ENCODE results near the gene MAGI1. TPM values are rescaled to one million over a fixed set of nuclear protein-coding genes. Genes with fewer than 3 reads are reported as not detected.

Gene MAGI1
- total RNA-seq, 1 donor from 2014 or later, result 0.49 TPM

- intact Hi-C loops (cut with micrococcal nuclease), result no loop called here
Measured at GRCh38 chr3:65438612-65439011, 600.1 kb downstream of the MAGI1 start.

- intact Hi-C loops (cut with micrococcal nuclease), result no loop called here
Measured at GRCh38 chr3:65438096-65438495, 600.6 kb downstream of the MAGI1 start.

- intact Hi-C loops (cut with micrococcal nuclease), result no loop called here
Measured at GRCh38 chr3:65436580-65436979, 602.1 kb downstream of the MAGI1 start.

- intact Hi-C loops (cut with micrococcal nuclease), result no loop called here
Measured at GRCh38 chr3:65433480-65433879, 605.2 kb downstream of the MAGI1 start.

- intact Hi-C loops (cut with micrococcal nuclease), result no loop called here
Measured at GRCh38 chr3:65432388-65433003, 606.2 kb downstream of the MAGI1 start.

- intact Hi-C loops (cut with micrococcal nuclease), result no loop called here
Measured at GRCh38 chr3:65425880-65426279, 612.8 kb downstream of the MAGI1 start.

GRCh38 chr3:65422154-65422553 is 616.6 kb downstream of the MAGI1 start:
- intact Hi-C loops (cut with micrococcal nuclease), result no loop called here

- intact Hi-C loops (cut with micrococcal nuclease), result no loop called here
Measured at GRCh38 chr3:65419233-65419632, 619.5 kb downstream of the MAGI1 start.

- intact Hi-C loops (cut with micrococcal nuclease), result no loop called here
Measured at GRCh38 chr3:65413891-65414290, 624.8 kb downstream of the MAGI1 start.

- intact Hi-C loops (cut with micrococcal nuclease), result no loop called here
Measured at GRCh38 chr3:65412588-65412987, 626.1 kb downstream of the MAGI1 start.

GRCh38 chr3:65411367-65411766 is 627.4 kb downstream of the MAGI1 start:
- intact Hi-C loops (cut with micrococcal nuclease), result no loop called here

- intact Hi-C loops (cut with micrococcal nuclease), result no loop called here
Measured at GRCh38 chr3:65409176-65409569, 629.5 kb downstream of the MAGI1 start.

GRCh38 chr3:65408531-65409175 is 630.1 kb downstream of the MAGI1 start:
- intact Hi-C loops (cut with micrococcal nuclease), result no loop called here

GRCh38 chr3:65406470-65406869 is 632.2 kb downstream of the MAGI1 start:
- intact Hi-C loops (cut with micrococcal nuclease), result no loop called here

GRCh38 chr3:65402597-65402996 is 636.1 kb downstream of the MAGI1 start:
- intact Hi-C loops (cut with micrococcal nuclease), result no loop called here

- intact Hi-C loops (cut with micrococcal nuclease), result no loop called here
Measured at GRCh38 chr3:65401359-65402305, 637.1 kb downstream of the MAGI1 start.

- intact Hi-C loops (cut with micrococcal nuclease), result no loop called here
Measured at GRCh38 chr3:65400899-65401298, 637.8 kb downstream of the MAGI1 start.

GRCh38 chr3:65398953-65399352 is 639.8 kb downstream of the MAGI1 start:
- intact Hi-C loops (cut with micrococcal nuclease), result no loop called here

- intact Hi-C loops (cut with micrococcal nuclease), result no loop called here
Measured at GRCh38 chr3:65396078-65396477, 642.6 kb downstream of the MAGI1 start.

- intact Hi-C loops (cut with micrococcal nuclease), result no loop called here
Measured at GRCh38 chr3:65391068-65391467, 647.6 kb downstream of the MAGI1 start.

- intact Hi-C loops (cut with micrococcal nuclease), result no loop called here
Measured at GRCh38 chr3:65385805-65386204, 652.9 kb downstream of the MAGI1 start.

- intact Hi-C loops (cut with micrococcal nuclease), result no loop called here
Measured at GRCh38 chr3:65381496-65382010, 657.2 kb downstream of the MAGI1 start.
